Measurements from ENCODE around the gene ADAM12. TPM values are rescaled to one million over a fixed set of nuclear protein-coding genes. Genes with fewer than 3 reads are reported as not detected.

The ADAM12 gene
- total RNA-seq, 1 donor from 2014 or later, result 82.4 TPM

GRCh38 chr10:126302476-126302756 lies 85.9 kb downstream of the ADAM12 start:
- no peaks in the 10 kb centered on the region for H3K27me3 Mint-ChIP-seq (ENCODE audit: low read depth)
- no peak overlapping the region for H3K4me3 Mint-ChIP-seq
- DNase-seq (ENCODE audit: low read depth, low spot score), result no peak
- peaks cover 20% of the 10 kb centered on the region for H3K4me1 Mint-ChIP-seq
- peak overlapping the region; percentile 4 for H3K27ac Mint-ChIP-seq (ENCODE audit: unreplicated experiment)
- no peak for TF ChIP-seq CTCF (conservative IDR thresholded peaks at IDR 0.05)
- peaks cover 15% of the 10 kb centered on the region for H3K36me3 Mint-ChIP-seq (ENCODE audit: low read depth)
- peaks cover 14% of the 10 kb centered on the region for H3K9me3 Mint-ChIP-seq

GRCh38 chr10:126301701-126302475 lies 86.4 kb downstream of the ADAM12 start:
- peaks cover 20% of the 10 kb centered on the region for H3K4me1 Mint-ChIP-seq
- H3K9me3 Mint-ChIP-seq, result peaks cover 14% of the 10 kb centered on the region
- H3K36me3 Mint-ChIP-seq (ENCODE audit: low read depth), result peaks cover 15% of the 10 kb centered on the region
- no peaks in the 10 kb centered on the region for H3K27me3 Mint-ChIP-seq (ENCODE audit: low read depth)
- no peak overlapping the region for H3K4me3 Mint-ChIP-seq
- TF ChIP-seq CTCF (conservative IDR thresholded peaks at IDR 0.05), result no peak
- DNase-seq (ENCODE audit: low read depth, low spot score), result no peak
- peak overlapping the region; percentile 4 for H3K27ac Mint-ChIP-seq (ENCODE audit: unreplicated experiment)

- H3K4me1 Mint-ChIP-seq, result no peaks in the 10 kb centered on the region
- peaks cover 8% of the 10 kb centered on the region for H3K9me3 Mint-ChIP-seq
- no peak for TF ChIP-seq CTCF (conservative IDR thresholded peaks at IDR 0.05)
- peaks cover 14% of the 10 kb centered on the region for H3K36me3 Mint-ChIP-seq (ENCODE audit: low read depth)
- H3K27ac Mint-ChIP-seq (ENCODE audit: unreplicated experiment), result no peak overlapping the region
- DNase-seq (ENCODE audit: low read depth, low spot score), result no peak
- H3K4me3 Mint-ChIP-seq, result no peak overlapping the region
- no peaks in the 10 kb centered on the region for H3K27me3 Mint-ChIP-seq (ENCODE audit: low read depth)
Observed at GRCh38 chr10:126294451-126294850, 93.8 kb downstream of the ADAM12 start.

GRCh38 chr10:126290232-126290631 lies 98.0 kb downstream of the ADAM12 start:
- Mint-ChIP-seq H3K9me3 (no peaks in the 10 kb centered on the region), H3K4me3 (no peak overlapping the region), H3K4me1 (no peaks in the 10 kb centered on the region), H3K36me3 (ENCODE audit: low read depth) (peaks cover 10% of the 10 kb centered on the region), H3K27ac (ENCODE audit: unreplicated experiment) (no peak overlapping the region), H3K27me3 (ENCODE audit: low read depth) (no peaks in the 10 kb centered on the region)
- no peak for TF ChIP-seq CTCF (conservative IDR thresholded peaks at IDR 0.05)
- no peak for DNase-seq (ENCODE audit: low read depth, low spot score)

- no peaks in the 10 kb centered on the region for H3K27me3 Mint-ChIP-seq (ENCODE audit: low read depth)
- no peak for TF ChIP-seq CTCF (conservative IDR thresholded peaks at IDR 0.05)
- peak overlapping the region; percentile 28 for H3K27ac Mint-ChIP-seq (ENCODE audit: unreplicated experiment)
- no peaks in the 10 kb centered on the region for H3K9me3 Mint-ChIP-seq
- peaks cover 14% of the 10 kb centered on the region for H3K36me3 Mint-ChIP-seq (ENCODE audit: low read depth)
- H3K4me3 Mint-ChIP-seq, result no peak overlapping the region
- H3K4me1 Mint-ChIP-seq, result no peaks in the 10 kb centered on the region
- DNase-seq (ENCODE audit: low read depth, low spot score), result no peak
Observed at GRCh38 chr10:126288547-126289493, 99.5 kb downstream of the ADAM12 start.

Data from neural crest cell (in vitro differentiated cells).